Heart right ventricle (tissue), 16 donors: ENCODE results near the gene CUL5. TPM values are rescaled to one million over a fixed set of nuclear protein-coding genes. Genes with fewer than 3 reads are reported as not detected.

Experiments
- ATAC-seq, 8 donors: fragments of 200-7000 bp; cut with Tn5 transposase; one replicate each; pipeline ENCODE4 v1.9.1; 2020; ENCODE audit warnings: mild to moderate bottlenecking in 8 of 8, moderate library complexity in 8 of 8, moderate number of reproducible peaks in 1 of 8
- DNase-seq, 2 donors: peaks; one replicate each; pipeline ENCODE4 v3.0.0-alpha.2; 2020
- H3K27ac ChIP-seq, 10 donors: fragments of 200-600 bp; sonication (generic) in 2 of 10; one replicate each; pipeline versions ENCODE4 v1.5.0 to v1.8.0; 2020 to 2022; ENCODE audit warnings: mild to moderate bottlenecking in 3 of 10
- H3K27me3 ChIP-seq, 7 donors: fragments of 200-600 bp; one replicate each; pipeline ENCODE4 v1.8.0; 2021 to 2022; ENCODE audit warnings: mild to moderate bottlenecking in 2 of 7
- H3K36me3 ChIP-seq, 9 donors: fragments of 200-600 bp; sonication (generic) in 1 of 9; one replicate each; pipeline versions ENCODE4 v1.5.0 to v1.8.0; 2020 to 2022; ENCODE audit warnings: mild to moderate bottlenecking in 2 of 9
- H3K4me1 ChIP-seq, 9 donors: fragments of 200-600 bp; sonication (generic) in 1 of 9; one replicate each; pipeline versions ENCODE4 v1.5.0 to v1.8.0; 2020 to 2022; ENCODE audit warnings: mild to moderate bottlenecking in 4 of 9
- H3K4me3 ChIP-seq, 10 donors: fragments of 200-600 bp; sonication (generic) in 2 of 10; one replicate each; pipeline versions ENCODE4 v1.5.0 to v1.8.0; 2020 to 2022; ENCODE audit warnings: mild to moderate bottlenecking in 7 of 10, moderate library complexity in 2 of 10
- H3K9me3 ChIP-seq, 11 donors: fragments of 200-600 bp in 10 of 11; sonication (generic) in 2 of 11; one replicate each; pipeline versions ENCODE4 v1.5.0 to v1.8.0; 2013 to 2022; ENCODE audit warnings: mild to moderate bottlenecking in 2 of 11, control low read depth in 1 of 11, moderate library complexity in 1 of 11
- WGBS, 2 donors: extraction: QIAGEN DNeasy Blood & Tissue Kit; methylation state at CpG; one replicate each; pipeline ENCODE4 v1.1.7; 2013; ENCODE audit warnings: inconsistent platforms in 1 of 2; 5-methylcytosine and 5-hydroxymethylcytosine counted together
- intact Hi-C, 10 donors: fragments of 100-400 bp; cut with DNase I; formaldehyde crosslinking; loops; one replicate each; pipeline versions ENCODE4 v1.11.1 to v1.14.2; 2022
- polyA plus RNA-seq, 2 donors: library from polyadenylated mRNA; stranded (reverse); fragments of 200-250 nt; gene quantifications; one replicate each; pipeline ENCODE4 v1.2.3, GENCODE V29; 2013
- total RNA-seq, 10 donors: library from RNA; stranded (reverse); fragmentation: NEBNext Ultra II Directional in 3 of 10; extraction: Animal tissue kit (Norgen Biotek cat#: 25700) in 3 of 10; gene quantifications; one replicate each; pipeline versions ENCODE4 v1.2.1 to v1.2.4, GENCODE V29; 2021 to 2023
- TF ChIP-seq, protein P1 (sequence below), 9 donors: fragments of 200-600 bp; sonication (generic) in 2 of 9; IDR thresholded peaks; one replicate each; pipeline versions ENCODE4 v1.5.0 to v1.8.0; 2021 to 2022; ENCODE audit warnings: antibody characterized with exemption in 9 of 9, mild to moderate bottlenecking in 5 of 9, moderate library complexity in 1 of 9
- donor health status: Arrhythmogenic right ventricular cardiomyopathy.
- donor health status: ischemic (EF 13 %, LVEDD 7.1; RV severe dilation, severe dysfunction).
- donor health status: healthy with polysubstance abuse.
- donor health status: DM: no; HTN: yes; CAD: no.
- donor health status: DM: no; HTN: no; CAD: no.
- donor health status: ischemic (EF 25% LVEDD 6.9; RV normal size, moderate dysfunction).
- donor health status: ischemic (EF 25% LVEDD 5.7; RV mildly dilated, moderate dysfunction).
- donor health status: healthy.
- donor health status: DM: yes; HTN: yes; CAD: no.
- donor health status: Ischemic cardiomyopathy.
- donor health status: ischemic (EF 35%, LVEDD 5.7; RV mildly dilated, moderate dysfunction).
- donor health status: nonischemic (EF 11% LVEDD 7.7; RV severe dilation, severe dysfunction).
- donor health status: DM: yes; HTN: yes; CAD: no.
- donor health status: PGD.
- donor health status: ischemic (EF 29% LVEDD 5.4; RV normal size, mild dysfunction).
- donor health status: nonischemic (EF 23%, LVEDD 6.1; RV moderate dilation, normal function).

The CUL5 gene
- total and polyA plus RNA-seq, 12 donors, result 5.9 to 51.3 (median 39.4) TPM

DNA sequence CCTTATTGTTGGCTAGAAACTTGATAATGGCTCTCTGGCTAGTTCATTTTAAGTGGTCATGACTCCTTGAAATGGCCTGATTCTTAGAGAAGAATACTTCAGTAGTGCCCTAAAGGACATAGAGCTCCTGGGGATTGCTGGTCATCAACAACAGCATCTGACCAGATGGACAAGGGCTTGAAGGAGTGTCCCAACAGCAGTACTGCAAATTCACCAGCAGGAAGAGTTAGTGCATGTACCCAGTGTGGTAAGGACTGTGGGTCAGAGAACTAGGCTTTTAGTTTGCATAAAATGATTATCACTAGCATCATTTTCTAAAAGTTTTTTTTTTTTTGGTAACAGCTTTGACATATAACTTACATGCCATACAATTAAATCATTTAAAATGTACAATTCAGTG, 39.5 kb upstream of the CUL5 start:
- DNase-seq (no peak), ATAC-seq (no peak)
- TF ChIP-seq, protein P1, sequence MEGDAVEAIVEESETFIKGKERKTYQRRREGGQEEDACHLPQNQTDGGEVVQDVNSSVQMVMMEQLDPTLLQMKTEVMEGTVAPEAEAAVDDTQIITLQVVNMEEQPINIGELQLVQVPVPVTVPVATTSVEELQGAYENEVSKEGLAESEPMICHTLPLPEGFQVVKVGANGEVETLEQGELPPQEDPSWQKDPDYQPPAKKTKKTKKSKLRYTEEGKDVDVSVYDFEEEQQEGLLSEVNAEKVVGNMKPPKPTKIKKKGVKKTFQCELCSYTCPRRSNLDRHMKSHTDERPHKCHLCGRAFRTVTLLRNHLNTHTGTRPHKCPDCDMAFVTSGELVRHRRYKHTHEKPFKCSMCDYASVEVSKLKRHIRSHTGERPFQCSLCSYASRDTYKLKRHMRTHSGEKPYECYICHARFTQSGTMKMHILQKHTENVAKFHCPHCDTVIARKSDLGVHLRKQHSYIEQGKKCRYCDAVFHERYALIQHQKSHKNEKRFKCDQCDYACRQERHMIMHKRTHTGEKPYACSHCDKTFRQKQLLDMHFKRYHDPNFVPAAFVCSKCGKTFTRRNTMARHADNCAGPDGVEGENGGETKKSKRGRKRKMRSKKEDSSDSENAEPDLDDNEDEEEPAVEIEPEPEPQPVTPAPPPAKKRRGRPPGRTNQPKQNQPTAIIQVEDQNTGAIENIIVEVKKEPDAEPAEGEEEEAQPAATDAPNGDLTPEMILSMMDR (IDR thresholded peaks at IDR 0.05), result no peak
- H3K36me3 ChIP-seq, result no peaks in the 10 kb centered on the region
- H3K9me3 ChIP-seq, result no peaks in the 10 kb centered on the region
- intact Hi-C loops, result no loop called here
- no peak overlapping the region for H3K4me3 ChIP-seq
- H3K4me1 ChIP-seq, result no peaks in the 10 kb centered on the region
- H3K27me3 ChIP-seq, result peaks cover 0 to 7% (median 0%) of the 10 kb centered on the region in 7 donors
- H3K27ac ChIP-seq, result no peak overlapping the region

DNA sequence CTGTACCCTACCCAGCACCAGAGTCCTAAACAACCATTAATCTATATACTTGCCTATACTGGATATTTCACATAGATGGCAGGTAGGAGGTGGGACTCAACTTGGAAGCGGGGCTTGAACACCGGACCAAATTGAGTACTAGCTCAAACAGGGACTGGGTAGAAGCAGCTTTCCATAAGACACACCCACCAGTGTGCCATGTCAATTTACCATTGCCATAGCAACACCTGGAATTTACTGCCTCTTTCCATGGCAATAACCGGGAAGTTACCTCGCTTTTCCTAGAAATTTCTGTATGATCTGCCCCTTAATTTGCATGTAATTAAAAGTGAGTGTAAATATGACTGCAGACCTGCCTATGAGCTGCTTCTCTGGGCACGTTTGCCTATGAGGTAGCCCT, 38.6 kb upstream of the CUL5 start:
- no peak for DNase-seq
- no peak overlapping the region for H3K27ac ChIP-seq
- H3K9me3 ChIP-seq, result no peaks in the 10 kb centered on the region
- TF ChIP-seq, protein P1 (IDR thresholded peaks at IDR 0.05), result no peak
- H3K27me3 ChIP-seq, result peaks cover 0 to 5% (median 0%) of the 10 kb centered on the region in 7 donors
- H3K36me3 ChIP-seq, result no peaks in the 10 kb centered on the region
- WGBS, 2 donors, result 79 to 82% methylated on average over 5 of the region's 5 CpGs
- intact Hi-C loops, result no loop called here
- no peaks in the 10 kb centered on the region for H3K4me1 ChIP-seq
- H3K4me3 ChIP-seq, result no peak overlapping the region
- ATAC-seq, result no peak

DNA sequence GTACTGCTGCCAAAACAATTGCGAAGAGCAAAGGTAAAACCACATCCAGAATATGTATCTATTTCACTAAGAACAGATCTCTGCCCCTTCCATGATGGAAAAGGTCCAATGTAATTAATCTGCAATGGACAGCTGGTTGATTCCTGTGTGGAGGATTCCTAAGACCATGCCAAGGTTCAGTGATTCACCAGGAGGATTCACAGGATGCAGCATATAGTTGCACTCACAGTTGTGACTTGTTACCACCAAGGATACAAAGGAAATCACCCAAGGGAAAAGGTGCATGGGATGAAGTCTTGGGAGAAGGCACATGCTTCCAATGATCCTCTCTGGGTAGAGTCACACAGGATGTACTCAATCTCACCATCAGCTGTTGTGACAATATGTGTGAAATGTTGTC, 35.1 kb upstream of the CUL5 start:
- Histone ChIP-seq H3K27me3 (peaks cover 0 to 5% (median 0%) of the 10 kb centered on the region in 7 donors), H3K9me3 (no peaks in the 10 kb centered on the region), H3K27ac (no peak overlapping the region), H3K4me1 (peaks cover 0 to 2% (median 0%) of the 10 kb centered on the region in 9 donors), H3K36me3 (no peaks in the 10 kb centered on the region), H3K4me3 (no peak overlapping the region)
- TF ChIP-seq, protein P1 (IDR thresholded peaks at IDR 0.05), result no peak
- 97 to 98% methylated on average over 1 of the region's 1 CpG for WGBS, 2 donors
- ATAC-seq, result no peak
- intact Hi-C loops, result no loop called here
- no peak for DNase-seq

DNA sequence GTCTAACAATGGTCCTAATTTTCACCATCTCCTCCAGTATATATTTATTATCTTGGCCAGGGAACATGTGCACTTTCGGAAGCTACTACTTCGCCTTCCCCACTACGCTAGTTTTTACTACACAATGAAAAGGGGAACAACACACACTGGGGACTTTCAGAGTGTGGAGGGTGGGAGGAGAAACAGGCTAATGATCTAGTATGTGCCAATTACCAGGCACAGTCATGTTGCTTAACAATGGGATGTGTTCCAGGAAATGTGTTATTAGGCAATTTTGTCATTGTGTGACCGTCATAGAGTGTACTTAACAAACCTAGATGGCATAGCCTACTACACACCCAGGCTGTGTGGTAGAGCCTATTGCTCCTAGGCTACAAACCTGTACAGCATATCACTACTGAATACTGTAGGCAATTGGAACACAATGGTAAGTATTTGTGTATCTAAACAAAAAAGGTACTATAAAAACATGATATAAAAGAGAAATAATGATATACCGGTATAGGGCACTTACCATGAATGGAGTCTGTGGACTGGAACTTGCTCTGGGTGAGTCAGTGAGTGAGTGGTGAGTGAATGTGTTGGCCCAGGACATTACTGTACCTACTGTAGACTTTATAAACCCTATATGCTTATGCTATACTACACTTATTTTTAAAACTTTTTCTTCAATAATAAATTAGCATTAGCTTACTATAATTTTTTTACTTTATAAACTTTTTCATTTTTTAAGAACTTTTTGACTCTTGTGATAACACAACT, 20.1 kb upstream of the CUL5 start:
- no peak for DNase-seq
- Histone ChIP-seq H3K27ac (peak overlapping the region in 1 of 10 donors; percentile 56), H3K9me3 (no peaks in the 10 kb centered on the region), H3K27me3 (no peaks in the 10 kb centered on the region), H3K4me1 (peaks cover 0 to 9% (median 0%) of the 10 kb centered on the region in 9 donors), H3K36me3 (no peaks in the 10 kb centered on the region), H3K4me3 (no peak overlapping the region)
- intact Hi-C loops, result no loop called here
- WGBS, 2 donors, result 82 to 88% methylated on average over 5 of the region's 5 CpGs
- TF ChIP-seq, protein P1 (IDR thresholded peaks at IDR 0.05), result no peak
- ATAC-seq, result peak in 1 of 8 donors; percentile 59
